Ovary (tissue), 3 donors: ENCODE data around the gene DCP1B.

Experiments
- CTCF ChIP-seq, 3 donors: fragments of 450-650 bp in 2 of 3; fragments of 200-600 bp in 1 of 3; IDR thresholded peaks; one replicate each; pipeline versions ENCODE4 v1.5.1 to v1.8.0; 2016 to 2022; ENCODE audit warnings: antibody characterized with exemption in 3 of 3, mild to moderate bottlenecking in 1 of 3
- POLR2A ChIP-seq: fragments of 450-650 bp; IDR thresholded peaks from one replicate; pipeline ENCODE4 v1.6.1; 2017; ENCODE audit warnings: antibody characterized with exemption, mild to moderate bottlenecking, moderate library complexity
- donor health status: DM: no; HTN: no; CAD: no.

GRCh38 chr12:2004113-2004929 lies at the start of gene DCP1B:
- TF ChIP-seq CTCF (IDR thresholded peaks at IDR 0.05) = peak in 1 of 3 donors; percentile 30
- peak; percentile 50 for TF ChIP-seq POLR2A
